GM20000 (cell line): Measurements from ENCODE around the gene C3.
A peak's percentile ranks its signal among the peaks of the same experiment; 100 is the strongest.

Experiments
- DNase-seq: peaks from one replicate; pipeline ENCODE4 v3.0.0; 2012; ENCODE audit warnings: low spot score
- TF ChIP-seq, protein P1 (sequence below): IDR thresholded peaks from 2 replicates; pipeline ENCODE4 v1.5.1; 2012; ENCODE audit warnings: mild to moderate bottlenecking, control low read depth; ENCODE audit errors: extremely low read depth, missing control alignments

C3 gene

DNA sequence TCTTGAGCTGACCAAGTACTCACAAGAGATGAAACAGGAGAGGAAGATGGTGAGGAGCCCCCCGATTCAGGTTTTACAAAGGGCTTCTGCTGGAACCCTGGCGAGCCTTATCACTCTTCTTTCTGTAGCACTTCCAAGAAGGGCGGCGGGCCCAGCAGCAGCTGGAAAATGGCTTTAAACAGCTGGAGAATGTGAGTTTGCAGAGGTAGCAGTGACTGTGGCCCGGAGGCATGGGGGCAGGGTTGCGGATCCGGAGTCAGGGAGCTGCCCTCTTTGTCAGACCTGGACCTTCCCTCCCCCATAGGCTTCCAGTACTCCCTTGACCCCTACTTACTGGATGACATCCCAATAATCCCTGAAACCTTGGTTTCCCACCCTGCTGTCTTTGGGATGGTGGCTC is 22.6 kb upstream of the C3 start:
- no peak for DNase-seq
- TF ChIP-seq, protein P1, sequence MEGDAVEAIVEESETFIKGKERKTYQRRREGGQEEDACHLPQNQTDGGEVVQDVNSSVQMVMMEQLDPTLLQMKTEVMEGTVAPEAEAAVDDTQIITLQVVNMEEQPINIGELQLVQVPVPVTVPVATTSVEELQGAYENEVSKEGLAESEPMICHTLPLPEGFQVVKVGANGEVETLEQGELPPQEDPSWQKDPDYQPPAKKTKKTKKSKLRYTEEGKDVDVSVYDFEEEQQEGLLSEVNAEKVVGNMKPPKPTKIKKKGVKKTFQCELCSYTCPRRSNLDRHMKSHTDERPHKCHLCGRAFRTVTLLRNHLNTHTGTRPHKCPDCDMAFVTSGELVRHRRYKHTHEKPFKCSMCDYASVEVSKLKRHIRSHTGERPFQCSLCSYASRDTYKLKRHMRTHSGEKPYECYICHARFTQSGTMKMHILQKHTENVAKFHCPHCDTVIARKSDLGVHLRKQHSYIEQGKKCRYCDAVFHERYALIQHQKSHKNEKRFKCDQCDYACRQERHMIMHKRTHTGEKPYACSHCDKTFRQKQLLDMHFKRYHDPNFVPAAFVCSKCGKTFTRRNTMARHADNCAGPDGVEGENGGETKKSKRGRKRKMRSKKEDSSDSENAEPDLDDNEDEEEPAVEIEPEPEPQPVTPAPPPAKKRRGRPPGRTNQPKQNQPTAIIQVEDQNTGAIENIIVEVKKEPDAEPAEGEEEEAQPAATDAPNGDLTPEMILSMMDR: no peak

DNA sequence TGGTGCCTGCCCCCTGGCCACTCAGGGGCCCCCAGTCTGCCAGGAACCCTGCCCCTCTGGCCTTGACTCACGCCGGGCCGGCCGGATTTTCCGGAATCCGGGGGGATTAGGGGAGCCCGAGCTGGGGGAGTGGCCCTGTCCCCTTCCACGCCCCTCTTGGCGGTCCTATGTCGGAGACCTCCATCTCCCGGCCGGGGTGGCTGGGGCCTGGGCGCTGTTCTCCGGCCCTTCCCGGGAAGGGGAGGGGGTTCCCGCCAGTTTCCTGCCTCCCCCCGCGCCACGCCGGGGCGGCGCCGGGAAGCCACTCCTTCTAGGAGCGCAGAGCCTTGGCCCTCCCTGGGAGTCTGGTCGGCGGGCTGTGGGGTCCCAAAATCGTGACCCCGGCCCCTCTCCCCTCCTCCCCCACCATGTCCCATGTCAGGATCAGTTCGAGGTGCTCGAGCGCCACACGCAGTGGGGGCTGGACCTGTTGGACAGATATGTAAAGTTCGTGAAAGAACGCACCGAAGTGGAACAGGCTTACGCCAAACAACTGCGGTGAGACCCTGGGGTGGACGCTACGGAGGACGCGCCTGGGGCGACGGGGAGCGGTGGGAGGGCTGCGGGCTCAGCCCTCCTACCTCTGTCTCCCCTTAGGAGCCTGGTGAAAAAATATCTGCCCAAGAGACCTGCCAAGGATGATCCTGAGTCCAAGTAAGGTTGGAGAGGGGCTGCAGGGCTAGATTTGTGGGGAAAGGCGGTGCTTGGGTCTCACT is 20.3 kb upstream of the C3 start:
- TF ChIP-seq, protein P1: no peak
- peak; percentile 70 for DNase-seq

DNA sequence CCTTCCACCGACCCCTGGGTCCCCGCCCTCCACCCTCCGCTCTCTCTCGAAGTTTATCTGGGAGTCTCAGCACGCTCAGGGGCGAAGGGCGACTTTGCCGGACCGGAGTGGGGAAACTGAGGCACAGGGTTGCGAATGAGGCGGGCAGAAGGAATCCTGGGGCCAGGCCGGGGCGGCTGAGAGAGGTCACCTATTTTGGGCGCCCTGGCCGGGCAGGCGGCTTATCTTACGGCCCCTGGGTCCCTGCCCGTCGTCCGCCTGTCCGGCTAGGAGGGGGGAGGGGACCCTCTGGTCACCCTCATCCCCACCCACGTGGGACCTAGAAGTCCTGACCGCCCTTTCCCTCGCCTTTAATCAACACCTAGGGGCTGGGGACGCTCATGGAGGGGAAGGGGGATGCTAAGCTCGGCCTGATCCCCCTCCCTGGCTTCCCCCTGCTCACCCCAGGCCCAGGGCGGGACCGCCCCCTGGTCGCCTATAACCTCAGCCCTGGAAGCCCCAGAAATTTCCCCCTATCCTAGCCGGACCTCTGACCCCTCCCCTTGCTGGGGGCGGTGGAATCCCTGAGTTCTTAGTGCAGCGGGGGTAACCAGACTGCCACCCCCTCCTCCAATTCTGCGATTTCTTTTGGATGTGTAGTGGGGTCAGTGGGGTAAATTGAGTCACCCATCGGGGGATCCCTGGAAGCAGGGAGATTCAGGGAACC is 19.6 kb upstream of the C3 start:
- peak; percentile 78 for DNase-seq
- TF ChIP-seq, protein P1: no peak

DNA sequence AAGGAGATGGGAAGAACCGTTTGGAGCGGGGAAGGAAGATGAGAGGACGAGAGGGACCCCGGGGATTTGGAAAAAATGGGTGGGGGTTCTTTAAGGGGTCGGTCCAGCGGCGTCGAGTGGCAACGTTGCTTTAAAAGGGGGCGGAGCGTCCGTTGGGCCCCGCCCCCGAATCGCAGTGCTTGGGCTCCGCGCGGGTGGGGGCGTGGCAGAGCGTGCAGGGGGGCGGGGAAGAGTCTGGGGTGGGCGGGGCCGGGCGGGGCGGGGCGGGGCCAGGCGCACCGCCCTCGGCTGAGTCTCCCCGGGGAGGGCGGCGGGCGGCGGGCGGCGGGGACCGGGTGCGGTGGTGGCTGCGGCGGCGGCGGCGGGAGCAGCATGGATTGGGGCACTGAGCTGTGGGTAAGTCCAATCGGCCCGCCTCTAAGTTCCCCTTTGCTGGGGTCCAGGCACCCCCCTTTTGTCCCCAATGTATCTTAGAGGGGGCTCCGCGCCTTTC is 19.0 kb upstream of the C3 start, which contains the start of gene TRIP10:
TRIP10 (plus strand) TSS at position 291 of the 493 bp plus-strand sequence; CDS start at position 373, 82 bp downstream.
- peak; percentile 98 for DNase-seq

DNA sequence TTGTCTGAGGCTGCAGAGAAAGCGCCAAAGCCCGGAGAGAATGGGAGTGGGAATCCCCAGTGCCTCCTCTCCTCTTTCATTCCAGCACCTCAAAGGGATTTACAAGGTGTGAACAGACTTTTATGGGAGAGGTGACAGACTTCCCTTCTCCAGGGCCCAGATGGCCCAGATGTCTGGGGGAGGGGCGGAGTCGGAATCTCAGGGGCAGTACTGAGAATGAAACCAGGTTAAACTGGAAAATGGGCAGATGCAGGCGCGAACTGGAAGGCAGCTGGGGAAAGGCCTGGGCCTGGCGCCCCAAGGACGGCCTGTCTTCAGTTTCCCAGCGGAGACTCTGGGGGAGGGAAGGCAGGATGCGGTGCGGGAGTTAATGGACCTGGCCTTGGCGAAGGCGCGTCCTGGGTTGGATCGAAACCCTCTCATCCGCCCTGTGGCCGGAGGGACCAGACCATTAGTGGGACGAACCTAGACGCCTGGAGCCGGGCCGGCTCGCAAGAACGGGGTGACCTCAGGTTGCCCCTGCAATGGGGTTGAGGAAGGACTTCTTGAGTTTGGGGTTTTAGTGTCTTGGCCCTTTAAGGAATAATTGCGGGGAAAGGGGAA is 18.4 kb upstream of the C3 start:
- DNase-seq: no peak

More for the DNA sequence above, 19.0 kb upstream of the C3 start, which contains the start of gene TRIP10:
- TF ChIP-seq, protein P1: no peak

DNA sequence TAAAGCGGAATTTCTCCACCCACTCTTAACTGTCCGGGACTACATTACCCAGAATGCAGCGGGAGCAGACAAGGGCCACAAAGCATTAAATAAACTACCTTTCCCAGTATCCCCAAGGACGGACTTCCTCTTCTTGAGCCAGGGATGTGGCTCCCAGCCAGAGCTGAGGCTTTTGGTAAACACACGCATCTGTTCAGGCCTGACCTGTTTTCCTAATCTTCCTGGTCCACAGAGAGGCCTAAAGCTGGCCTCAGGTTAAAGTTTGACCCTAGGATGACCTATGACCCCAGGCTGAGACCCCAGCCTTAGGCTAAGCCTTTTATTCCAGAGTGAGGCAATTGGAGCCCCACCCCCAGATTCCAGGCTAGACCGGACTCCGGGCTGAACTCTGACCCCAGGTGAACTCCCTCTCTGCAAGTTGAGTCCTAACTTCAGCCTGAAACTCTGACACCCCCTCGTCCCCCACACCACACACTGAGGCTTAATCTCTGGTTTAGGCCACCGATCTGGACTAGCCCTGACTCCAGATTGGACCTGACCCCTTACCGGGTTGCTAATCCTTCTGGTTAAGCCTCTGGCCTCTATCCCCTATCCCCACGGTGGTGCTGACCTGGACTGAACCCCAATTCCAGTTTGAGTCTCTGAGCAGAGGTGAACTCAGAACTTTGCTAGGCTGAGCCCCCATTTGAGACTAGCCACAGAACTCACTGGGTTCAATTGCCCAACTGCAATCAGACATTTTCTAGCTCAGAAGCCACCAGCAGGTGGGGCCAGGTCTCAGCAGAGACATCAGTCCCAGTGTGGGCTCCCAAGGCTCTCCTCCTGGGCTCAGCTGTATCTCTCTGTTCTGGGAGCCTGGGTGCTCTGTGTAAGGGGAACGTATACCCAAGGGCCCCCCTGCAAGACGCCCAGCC is 17.7 kb upstream of the C3 start:
- DNase-seq: peak; percentile 79
- TF ChIP-seq, protein P1: peak; percentile 52

More for the DNA sequence above, 18.4 kb upstream of the C3 start:
- TF ChIP-seq, protein P1: no peak
